Amygdala (tissue), 56 donors: Measurements from ENCODE around the gene GALNT18.
"Not testable (repeated sequence)": the region's sequence is repeated elsewhere in the genome, so short reads cannot be mapped to it uniquely, and the experiment has no call there.

ENCODE experiments used
- DNase-seq, 56 donors: peaks; one replicate each; lab custom pipeline; 2025; lab: John Stamatoyannopoulos, UW

Gene GALNT18

GRCh38 chr11:11378184-11378940, 243.4 kb downstream of the GALNT18 start:
- DNase-seq: no peak

- no peak for DNase-seq
Observed at GRCh38 chr11:11374358-11375148, 247.3 kb downstream of the GALNT18 start.

- no peak for DNase-seq
Observed at GRCh38 chr11:11373934-11374333, 247.9 kb downstream of the GALNT18 start.

DNA sequence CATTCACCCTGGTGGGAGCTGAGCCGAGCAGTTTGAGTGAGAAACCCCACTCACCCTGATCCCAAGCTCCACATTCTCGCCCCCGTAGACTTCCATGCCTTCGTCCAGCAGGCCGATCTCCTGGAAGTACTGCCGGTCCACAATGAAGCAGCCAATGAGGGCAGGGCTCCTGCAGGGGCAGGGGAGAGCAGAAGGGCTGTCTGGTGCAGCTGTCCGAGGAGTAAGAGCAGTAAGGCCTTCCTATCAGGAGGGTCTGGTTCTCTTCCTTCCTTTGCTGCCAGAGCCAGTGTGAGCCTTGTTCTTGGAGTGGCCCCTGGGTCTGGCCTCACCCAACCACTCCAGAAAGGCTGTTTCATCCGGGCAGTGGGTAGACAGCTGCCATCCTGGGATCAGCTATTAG, 249.3 kb downstream of the GALNT18 start:
- no peak for DNase-seq

- DNase-seq: peak in 2 of 56 donors; percentile 16 to 25
Observed at GRCh38 chr11:11370962-11371303, 250.9 kb downstream of the GALNT18 start.

- peak in 6 of 56 donors; percentile 9 to 64 (median 24) for DNase-seq
Observed at GRCh38 chr11:11370255-11370961, 251.4 kb downstream of the GALNT18 start.

GRCh38 chr11:11366793-11367192, 255.0 kb downstream of the GALNT18 start:
- no peak for DNase-seq

GRCh38 chr11:11363674-11364073, 258.1 kb downstream of the GALNT18 start:
- no peak for DNase-seq

DNA sequence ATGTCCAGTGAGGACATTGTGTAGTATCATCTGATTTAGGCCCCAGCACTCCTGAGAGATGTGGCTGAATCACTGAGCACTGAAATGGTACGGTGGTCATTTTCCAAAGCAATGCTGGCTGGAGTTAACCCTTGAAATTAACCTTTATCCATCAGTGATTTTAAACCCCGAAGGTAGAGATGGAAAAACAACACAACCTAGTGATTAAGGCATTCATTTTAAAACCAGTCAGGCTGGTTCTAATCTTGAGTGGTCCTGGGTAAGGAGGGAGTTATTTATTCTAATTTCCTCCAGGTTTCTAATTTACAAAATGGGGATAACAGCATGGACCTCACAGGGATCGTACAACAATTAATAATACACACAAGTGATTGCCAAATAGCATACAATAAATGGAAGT, 262.2 kb downstream of the GALNT18 start:
- DNase-seq: no peak

- no peak for DNase-seq
Observed at GRCh38 chr11:11356842-11357241, 265.0 kb downstream of the GALNT18 start.

DNA sequence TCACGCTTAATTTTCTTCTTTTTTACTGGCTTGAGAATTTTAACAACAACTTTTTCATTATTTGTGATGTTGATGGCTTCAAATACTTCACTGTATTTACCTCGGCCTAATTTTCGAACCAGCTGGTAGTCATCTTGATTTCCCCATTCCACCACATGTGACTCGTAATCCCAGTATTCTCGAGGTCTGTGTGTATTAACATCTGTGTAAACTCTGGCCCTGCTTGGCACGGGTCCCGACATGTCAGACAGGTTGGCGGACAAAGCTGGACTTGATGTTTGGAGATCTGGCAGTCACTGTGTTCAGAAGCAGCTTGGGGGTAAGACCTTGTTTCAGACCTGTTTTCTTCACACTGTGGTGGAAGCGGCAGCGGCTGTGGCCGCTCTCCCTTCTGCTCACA, 268.9 kb downstream of the GALNT18 start, which contains the start of gene CSNK2A3:
CSNK2A3 (minus strand) TSS at position 373 of the 400 bp plus-strand sequence; CDS start at position 242, 131 bp downstream.
- DNase-seq: not testable (repeated sequence)

DNA sequence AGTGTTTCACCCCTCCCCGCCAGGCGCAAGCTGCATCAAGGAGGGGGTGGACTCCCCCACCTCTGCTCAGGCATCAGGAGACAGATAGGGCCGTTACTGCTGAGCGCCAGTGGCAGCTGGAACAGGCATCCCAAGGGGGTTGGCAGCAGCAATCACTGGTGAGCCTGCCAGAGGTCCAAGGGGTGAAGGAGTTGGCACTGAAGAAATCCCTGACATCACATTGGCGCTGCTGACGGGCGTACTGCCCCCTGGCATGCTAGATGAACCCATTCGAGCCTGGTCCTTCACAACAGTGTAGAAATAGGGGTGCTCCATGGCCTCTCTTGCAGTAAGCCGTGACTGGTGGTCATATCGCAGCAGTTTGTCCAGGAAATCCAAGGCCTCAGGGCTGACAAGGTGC, 270.0 kb downstream of the GALNT18 start:
- DNase-seq: not testable (repeated sequence)

GRCh38 chr11:11351042-11351586, 270.7 kb downstream of the GALNT18 start:
- no peak for DNase-seq

- no peak for DNase-seq
Observed at GRCh38 chr11:11349870-11350337, 271.9 kb downstream of the GALNT18 start.

DNA sequence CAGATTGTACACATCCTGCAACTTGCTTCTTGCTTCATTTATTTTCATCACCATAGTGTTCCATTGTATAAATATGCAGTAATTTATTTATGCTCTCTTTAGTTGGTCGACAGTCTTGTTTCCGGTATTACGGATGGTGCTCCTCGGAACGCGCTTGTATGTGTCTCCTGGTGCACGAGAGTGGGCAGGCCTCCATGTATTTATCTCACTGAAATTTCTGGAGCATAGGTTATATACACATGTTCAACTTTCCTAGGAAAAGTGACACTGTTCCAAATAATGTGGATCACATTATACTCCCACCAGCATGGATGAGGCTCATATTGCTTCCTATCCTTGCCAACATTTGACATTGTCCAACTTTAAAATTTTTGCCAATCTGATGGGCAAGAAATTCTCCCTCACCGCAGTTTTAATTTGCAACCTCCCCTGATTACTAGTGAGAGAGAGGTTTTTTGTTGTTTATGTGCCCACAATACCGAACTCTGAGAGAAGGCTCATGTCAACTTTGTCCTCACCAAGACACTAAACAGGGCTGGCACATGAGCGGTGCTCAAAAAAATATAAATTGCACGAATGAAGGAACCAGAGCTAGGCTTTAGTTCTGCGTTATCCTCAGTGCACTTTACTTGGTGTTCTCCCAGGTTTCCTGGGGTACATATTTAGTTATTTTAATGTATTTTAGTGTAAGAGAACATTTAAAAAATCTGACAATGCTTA, 272.5 kb downstream of the GALNT18 start:
- DNase-seq: no peak

DNA sequence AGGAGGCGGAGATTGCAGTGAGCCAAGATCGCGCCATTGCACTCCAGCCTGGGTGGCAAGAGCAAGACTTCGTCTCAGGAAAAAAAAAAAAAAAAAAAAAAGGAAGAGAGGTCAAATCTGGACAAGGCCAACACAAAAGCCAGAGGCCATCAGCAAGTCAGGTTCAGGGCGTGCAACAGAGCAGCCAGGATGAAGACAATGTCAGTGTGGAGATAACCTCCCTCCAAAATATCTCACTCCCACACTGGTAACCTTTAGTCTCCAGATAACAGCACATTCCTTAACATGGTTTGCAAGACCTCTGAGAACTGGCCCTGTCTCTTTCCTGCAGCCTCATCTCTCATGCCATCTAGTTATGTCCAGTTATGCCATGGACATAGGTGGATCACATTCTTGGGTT, 273.5 kb downstream of the GALNT18 start:
- DNase-seq: no peak

DNA sequence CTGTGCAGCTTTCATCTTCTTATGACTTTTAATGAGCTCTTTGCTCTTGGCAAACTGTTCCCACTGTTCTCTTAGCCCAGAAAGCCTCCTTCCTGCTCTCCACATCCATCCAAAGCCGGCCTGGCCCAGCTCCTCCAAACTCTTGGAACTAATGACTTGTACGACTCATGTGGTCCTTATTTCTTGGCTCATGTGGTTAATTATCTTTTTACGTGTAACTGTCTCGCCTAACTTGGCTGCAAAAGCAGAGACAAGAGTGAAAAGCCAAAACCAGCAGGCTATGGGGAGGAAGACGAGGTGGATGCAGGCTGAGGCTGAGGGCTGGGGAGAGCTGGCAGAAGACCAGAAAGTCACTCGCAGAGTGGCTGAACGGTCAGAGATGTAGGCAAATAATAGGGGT, 274.2 kb downstream of the GALNT18 start:
- DNase-seq: peak in 4 of 56 donors; percentile 10 to 29 (median 16)

DNA sequence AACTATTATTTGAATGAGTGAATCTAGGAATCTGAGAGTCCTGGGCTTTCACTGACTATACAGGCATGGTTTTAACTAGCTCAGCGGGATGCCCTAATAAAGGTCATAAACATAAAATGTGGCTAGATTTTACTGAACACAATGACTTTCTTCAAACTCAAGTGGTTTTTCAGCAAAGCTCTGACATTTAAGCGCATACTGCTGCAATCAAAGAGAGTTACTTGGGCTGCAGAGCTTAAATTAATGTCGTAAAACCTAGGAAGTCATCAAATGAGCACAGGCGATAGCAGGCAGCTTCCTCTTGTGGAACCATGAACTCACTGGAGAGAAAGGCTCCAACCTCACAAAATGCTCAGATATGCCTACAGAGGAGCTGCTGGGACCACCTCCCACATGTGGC, 275.5 kb downstream of the GALNT18 start:
- DNase-seq: no peak

GRCh38 chr11:11345099-11345498, 276.7 kb downstream of the GALNT18 start:
- DNase-seq: no peak

DNA sequence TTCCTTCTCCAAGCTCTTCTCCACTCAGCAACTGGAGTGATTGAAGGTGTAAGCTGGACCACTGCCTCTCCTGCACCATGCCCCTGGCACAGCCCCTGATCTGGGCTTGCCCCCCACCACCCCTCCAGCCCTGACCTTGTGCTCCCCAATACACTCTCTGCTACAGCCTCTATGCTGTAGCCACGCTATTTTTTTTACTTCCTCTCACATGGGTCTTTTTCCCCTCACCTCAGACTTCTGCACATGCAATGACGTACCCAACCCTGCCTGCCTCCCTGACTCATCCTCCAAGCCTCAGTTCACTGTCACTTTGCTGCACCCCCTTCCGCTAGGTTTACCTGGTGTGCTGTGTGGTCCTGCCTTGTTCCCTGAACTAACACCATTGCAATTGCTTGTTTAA, 277.8 kb downstream of the GALNT18 start:
- no peak for DNase-seq
